ENCODE measurements around the gene SMARCA2.
A peak's percentile ranks its signal among the peaks of the same experiment; 100 is the strongest.

SMARCA2 gene

DNA sequence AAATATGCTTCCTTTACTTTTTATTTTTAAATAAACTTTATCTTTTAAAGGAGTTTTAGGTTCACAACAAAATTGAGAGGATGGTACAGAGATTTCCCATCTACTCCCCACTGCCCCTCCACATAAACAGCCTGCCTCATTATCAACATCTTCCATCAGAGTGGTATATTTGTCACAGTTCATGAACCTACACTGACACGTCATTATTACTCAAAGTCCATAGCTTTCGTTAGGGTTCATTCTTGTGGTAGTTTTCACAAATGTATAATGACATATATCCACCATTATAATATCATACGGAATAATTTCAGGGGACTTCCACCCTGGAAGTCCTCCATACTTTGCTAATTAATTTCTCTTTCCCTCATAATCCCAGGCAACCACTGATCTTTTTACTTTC is 204.9 kb downstream of the SMARCA2 start:
- no peak for DNase-seq

DNA sequence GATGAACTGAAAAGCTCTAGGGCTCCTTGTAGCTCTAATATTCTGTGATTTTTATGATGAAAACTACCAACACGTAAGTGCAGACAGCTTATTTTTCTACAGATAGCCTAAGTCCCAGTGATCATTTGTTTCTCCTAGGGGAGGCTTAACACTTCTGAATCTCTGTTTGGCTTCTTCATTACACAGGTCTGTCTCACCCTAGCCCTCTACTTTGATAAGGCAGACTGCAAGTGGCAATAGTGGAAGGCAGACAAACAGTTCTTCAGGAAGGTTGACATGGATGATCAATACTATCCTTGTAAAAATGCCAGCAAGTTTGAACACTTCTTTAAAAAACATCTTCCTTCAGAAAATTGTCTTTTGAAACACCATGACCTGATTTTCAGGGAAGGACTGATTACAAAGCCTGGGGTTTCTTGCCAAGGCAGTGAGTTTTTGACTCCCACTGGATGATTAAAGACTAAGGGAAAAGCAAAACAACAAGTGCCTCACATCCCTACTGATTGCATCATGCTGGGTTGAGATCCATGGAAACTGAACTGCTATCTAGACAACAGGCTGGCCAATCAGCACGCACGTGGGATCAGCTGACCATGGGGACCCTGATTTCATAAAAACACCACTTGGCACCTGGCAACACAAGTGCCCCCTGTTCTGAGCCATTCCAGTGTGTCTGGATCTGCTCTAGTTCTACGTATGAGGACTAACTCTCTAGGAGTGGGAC is 212.2 kb downstream of the SMARCA2 start:
- DNase-seq: no peak

DNA sequence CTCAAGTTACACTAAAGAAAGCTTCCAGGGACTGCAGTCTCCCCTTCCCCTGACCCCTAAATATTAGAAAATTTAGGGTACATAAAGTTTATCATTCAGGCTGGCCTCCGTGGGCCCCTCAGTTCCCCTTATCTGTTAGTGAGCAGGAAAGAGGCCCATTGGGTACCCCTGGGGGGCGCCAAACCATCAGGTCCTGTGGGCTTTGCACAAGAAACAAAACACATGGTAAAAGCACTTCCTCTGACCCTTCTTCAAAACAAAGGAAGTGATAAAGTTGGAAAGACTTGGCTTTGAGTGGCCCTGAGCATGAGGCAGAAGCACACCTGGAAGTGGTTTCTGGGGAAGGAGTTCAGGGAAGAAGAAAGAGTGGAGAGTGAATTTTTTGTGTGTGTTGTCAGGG is 213.0 kb downstream of the SMARCA2 start:
- no peak for DNase-seq

DNA sequence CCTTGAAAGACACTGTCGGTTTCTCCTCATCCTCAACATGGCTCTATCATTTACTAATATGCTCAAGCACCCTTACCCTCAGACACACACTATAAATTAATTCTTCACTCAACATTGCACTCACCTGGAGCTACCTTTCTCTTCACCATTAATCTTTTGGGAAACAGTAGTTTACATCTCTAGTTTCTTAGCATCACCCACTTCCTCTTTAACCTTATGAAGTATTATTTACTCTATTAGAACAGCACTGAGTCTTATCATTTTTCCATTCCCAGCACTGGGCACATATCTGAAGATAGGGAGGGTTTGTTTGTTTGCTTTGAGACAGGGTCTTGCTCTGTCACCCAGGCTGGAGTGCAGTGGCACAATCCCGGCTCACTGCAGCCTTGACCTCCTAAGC is 213.5 kb downstream of the SMARCA2 start:
- DNase-seq: no peak

DNA sequence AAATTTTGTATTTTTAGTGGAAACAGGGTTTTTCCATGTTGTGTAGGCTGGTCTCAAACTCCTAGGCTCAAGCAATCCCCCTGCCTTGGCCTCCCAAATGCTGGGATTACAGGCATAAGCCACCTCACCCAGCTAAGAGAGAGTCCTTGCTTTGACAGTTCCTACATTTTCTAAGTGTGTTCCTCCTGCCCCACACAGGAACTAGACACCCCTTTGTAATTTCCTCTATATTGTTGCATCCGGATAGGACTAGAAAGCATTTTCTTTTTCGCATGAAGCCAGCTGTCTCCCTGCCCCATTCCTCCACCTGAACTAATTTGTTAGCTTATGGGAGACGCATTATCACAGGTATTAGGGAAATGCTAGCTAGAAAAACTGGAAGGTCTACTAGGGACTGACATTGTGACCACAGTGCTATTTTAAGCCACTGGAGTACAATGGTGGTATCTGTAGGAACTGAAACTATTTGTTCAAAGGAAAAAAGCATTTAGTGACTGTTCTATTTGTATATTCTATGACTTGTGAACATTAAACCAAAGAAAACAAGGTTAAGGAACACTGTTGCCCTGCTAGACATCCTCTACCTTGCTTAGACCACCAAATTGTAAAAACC is 214.1 kb downstream of the SMARCA2 start:
- no peak for DNase-seq

DNA sequence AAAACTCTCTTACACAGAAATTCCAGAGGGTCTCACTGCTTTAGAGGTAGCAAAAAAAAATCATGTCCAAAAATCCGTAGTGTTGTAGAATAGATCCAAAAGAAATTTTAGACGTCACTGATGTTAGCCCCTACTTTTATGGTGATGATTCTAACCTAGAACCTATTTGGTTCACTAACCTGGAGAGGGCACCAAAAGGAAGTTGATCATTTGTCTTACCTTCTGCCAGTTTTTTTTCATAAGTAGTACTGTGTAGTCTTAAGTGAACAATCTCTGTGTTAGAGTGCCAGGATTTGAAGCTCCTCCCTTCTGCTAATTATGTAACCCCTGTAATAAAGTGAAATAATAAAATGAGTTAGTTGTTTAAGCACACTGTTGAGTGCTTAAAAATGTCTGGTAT is 215.2 kb downstream of the SMARCA2 start:
- no peak for DNase-seq

GRCh38 chr9:2231101-2231500 is 216.0 kb downstream of the SMARCA2 start:
- no peak for DNase-seq

DNA sequence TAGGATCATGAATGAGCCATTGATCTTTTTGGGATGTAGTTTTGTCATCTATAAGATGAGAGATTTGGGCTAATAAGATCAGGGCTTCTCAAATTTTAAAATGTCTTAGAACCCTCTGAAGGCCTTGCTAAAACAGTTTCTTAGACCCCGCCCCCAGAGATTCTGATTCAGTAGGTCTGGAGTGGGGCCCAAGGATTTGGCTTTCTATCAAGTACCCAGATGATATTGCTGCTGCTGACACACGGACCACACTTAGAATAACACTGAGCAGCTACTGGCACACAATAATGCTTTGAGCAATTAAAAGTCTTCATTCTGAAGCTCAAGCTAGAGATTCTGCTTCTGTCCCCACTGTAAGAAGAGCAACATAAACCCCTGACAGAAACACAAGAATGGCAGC is 216.7 kb downstream of the SMARCA2 start:
- DNase-seq: no peak

DNA sequence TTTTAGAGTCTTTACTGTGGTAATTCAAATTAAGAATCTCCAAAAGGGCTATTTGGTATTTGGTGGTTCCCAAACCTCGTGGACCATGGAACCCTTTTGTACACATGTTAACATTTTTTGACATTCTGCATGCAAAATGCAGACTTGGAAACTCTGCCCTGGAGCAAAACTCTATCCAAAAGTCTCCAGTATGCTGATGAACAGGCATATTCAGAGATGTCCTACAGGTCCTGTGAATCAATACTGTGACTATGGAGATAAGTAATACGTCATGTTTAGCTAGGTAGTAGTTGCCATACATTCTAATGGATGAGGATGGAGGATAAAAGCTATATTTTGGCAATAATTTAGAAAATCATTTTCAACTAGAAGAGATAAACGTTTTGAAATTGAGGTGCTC is 218.1 kb downstream of the SMARCA2 start:
- no peak for DNase-seq

- no peak for DNase-seq
These were observed 219.3 kb downstream of the SMARCA2 start for GRCh38 chr9:2234371-2234893.

DNA sequence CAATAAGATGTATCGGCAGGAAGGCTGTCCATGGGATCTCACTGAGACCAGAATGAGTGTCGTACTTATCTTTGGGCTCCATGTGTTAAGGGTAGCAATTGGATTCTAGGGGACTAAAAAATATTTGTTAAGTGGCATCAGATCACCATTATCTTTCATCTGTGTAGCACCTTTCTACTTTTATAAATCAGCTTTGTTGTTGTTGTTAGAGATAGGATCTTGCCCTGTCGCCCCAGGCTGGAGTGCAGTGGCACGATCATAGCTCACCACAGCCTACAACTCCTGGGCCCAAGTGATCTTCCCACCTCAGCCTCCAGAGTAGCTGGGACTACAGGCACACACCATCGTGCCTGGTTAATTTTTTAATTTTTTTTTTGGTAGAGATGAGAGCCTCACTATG is 220.5 kb downstream of the SMARCA2 start:
- no peak for DNase-seq

GRCh38 chr9:2236850-2237249 is 221.7 kb downstream of the SMARCA2 start:
- DNase-seq: no peak

DNA sequence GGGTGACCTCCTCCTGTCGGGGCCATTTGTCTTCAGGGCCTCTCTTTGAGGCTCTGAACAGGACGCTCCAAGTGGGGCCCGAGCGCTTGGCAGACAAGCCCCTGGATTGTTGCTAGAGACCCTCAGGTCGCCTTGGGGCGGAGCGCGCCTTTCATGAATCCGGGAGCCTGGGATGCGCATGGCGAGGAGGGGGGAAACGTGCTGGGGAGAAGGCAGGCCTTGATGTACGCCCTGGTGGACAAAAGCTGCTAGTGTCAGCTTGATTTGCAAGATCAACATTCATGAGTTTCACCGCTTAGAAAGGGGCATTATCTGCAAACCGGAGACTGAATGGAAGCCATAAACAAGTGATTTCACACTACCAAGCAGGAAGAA is 226.3 kb downstream of the SMARCA2 start:
- DNase-seq: no peak

- DNase-seq: peak; percentile 65 to 68
These were observed 226.9 kb downstream of the SMARCA2 start for GRCh38 chr9:2241836-2242741.

DNA sequence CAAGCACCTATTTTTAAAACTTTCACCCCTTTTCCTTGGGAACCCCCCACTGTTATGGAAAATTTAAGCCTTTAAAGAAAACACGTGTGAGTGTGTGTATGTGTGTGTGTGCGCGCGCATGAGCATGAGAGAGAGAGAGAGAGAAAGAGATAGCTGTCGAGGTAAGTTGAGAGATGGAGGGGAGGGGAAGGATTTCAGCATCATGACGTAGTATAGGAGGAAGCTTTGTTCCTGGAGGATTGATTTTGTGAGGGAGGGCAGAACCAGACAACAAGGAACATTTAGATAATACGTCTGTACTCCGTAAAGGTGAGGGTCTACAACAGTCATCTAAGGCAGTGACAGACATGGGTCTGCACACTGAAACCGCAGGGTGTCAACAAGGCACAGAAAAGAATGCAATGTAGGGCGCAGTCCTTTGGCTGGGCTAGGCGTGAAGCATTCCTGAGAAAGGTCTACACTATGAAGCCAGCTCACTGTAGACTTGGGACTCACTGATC is 227.7 kb downstream of the SMARCA2 start:
- DNase-seq: no peak

Measured in stimulated activated CD4-positive, alpha-beta T cell treated with anti-CD3 and anti-CD28 coated beads, Interleukin-2, amount 100 ng/mL, for 48 hours (primary cell).